ENCODE data around the gene SSBP2.
A peak's percentile ranks its signal among the peaks of the same experiment; 100 is the strongest.

The SSBP2 gene

GRCh38 chr5:81363093-81363871 is 387.6 kb downstream of the SSBP2 start:
- DNase-seq, result peak; percentile 13
